HG02970 (cell line): ENCODE measurements around the gene RPL29.
A peak's percentile ranks its signal among the peaks of the same experiment; 100 is the strongest.

ENCODE experiments used
- ATAC-seq: cut with Tn5 transposase; IDR thresholded peaks from one replicate; pipeline ENCODE4 v1.9.1; 2021; ENCODE audit warnings: mild to moderate bottlenecking, moderate library complexity, moderate number of reproducible peaks; ENCODE audit not compliant: unreplicated experiment, low FRiP score

The RPL29 gene

DNA sequence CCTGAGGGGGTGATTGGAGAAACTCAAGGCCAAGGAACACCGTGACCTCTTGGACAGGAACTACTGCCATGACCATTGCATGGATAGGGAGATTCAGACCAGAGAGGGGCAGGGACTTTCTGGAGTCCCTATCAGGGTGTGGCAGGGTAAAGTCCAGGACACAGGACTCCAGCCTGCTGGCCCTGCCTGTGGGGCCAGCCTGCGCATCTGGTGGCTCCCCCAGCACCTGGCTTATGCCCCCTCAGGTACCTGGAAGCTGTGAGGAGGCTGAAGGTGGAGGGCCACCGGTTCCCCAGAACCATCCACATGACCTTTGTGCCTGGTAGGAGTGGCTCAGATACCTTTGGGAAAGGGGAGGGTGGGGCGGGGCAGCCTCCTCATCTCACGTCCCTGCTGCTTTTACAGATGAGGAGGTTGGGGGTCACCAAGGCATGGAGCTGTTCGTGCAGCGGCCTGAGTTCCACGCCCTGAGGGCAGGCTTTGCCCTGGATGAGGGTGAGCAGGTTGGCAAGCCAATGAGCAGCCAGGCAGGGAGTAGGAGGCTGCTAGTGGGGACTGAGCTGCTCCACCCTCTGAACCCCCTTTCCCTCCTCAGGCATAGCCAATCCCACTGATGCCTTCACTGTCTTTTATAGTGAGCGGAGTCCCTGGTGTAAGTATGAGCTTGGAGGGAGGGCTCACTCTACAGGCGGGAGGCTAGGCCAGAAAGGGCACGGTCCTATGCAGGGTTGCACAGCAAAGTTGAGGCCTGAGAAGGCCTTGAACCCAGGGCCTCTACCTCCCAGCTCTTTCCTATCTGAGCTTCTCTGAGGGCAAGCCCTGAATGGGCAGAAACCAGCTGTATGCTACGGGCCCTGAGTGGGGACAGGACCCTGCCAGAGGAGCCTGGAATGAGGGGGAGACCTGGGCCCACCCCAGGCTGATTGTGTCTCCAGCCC, 9.4 kb downstream of the RPL29 start:
- ATAC-seq: no peak

- no peak for ATAC-seq
Measured at GRCh38 chr3:51985063-51985462, 10.6 kb downstream of the RPL29 start.

- no peak for ATAC-seq
Measured at GRCh38 chr3:51984269-51984647, 11.4 kb downstream of the RPL29 start.

GRCh38 chr3:51983578-51984268, 12.0 kb downstream of the RPL29 start:
- no peak for ATAC-seq

- ATAC-seq: peak; percentile 54
Measured at GRCh38 chr3:51982838-51983577, 12.7 kb downstream of the RPL29 start, which contains the start of gene ACY1. Gene ACY1 (plus strand): TSS chr3:51983535. CDS start chr3:51984065, 530 bp downstream.

DNA sequence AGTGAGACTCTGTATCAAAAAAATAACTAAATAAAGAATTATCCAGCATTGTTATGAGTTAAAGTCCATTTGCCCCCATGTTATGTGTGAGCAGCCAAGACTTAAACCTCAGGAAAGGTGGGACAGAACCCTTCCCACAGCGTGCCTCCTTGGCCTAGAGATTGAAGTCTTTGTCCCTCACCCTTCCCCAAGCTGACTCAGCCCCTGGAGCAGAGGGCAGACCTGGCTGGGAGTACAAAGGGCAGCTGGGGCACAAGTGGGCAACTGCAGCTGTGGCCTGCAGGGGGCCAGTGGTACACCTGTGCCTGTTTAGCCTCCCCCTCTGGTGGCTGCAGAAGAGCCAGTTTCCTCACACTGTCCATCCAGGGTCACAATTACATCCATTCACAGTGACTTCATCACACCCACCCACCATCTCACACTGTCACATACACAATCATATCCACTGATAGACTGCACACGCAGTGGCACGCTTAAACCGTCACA, 13.3 kb downstream of the RPL29 start:
- ATAC-seq: peak; percentile 34

DNA sequence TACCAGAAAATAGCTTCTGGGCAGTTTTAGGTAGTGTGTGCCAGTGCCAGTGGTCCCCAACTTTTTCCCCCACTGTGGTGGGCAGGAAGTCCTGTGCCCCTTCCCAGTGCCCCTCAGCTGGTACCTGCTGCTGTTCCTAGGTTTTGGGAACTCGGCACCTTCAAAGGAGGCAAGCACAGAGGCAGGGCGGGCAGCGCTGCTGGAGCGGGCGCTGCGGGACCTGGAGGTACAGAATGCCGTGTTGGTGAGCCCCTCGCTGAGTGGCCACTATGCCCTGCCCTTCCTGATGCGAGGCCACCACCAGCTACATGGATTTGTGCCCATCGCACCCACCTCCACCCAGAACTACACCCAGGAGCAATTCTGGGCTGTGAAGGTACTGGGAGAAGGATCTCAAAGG, 15.4 kb downstream of the RPL29 start:
- no peak for ATAC-seq

GRCh38 chr3:51978143-51978502, 17.6 kb downstream of the RPL29 start:
- no peak for ATAC-seq

DNA sequence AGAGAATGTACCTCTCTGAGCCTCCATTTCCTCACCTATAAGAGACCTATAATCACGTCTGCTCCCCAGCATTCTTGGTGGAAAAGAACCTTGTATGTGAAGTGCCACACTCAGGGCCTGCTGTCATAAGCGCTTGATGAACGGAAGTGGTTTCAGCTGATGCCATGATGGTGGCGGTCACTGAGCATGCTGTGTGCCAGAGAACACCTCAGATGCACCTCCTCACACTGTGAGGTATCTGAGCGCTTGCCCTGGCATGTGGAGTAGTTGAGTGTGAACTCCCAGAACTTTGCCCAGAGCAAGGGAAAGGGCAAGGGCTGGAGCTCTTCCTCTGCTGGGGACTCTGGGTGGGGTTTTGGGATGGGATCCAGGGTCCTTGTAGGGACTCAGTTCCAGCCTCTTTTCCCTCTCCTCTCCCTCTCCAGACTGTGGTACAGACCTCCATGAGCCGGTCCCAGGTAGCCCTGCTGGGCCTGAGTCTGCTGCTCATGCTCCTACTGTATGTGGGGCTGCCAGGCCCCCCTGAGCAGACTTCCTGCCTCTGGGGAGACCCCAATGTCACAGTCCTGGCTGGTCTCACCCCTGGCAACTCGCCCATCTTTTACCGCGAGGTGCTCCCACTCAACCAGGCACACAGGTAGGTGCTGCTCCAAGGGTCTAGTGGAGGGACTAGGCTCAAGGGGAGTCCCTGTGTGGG, 18.1 kb downstream of the RPL29 start:
- ATAC-seq: no peak

GRCh38 chr3:51975852-51976549, 19.7 kb downstream of the RPL29 start:
- no peak for ATAC-seq

- ATAC-seq: peak; percentile 62
Measured at GRCh38 chr3:51974963-51975851, 20.5 kb downstream of the RPL29 start, which contains the start of gene ABHD14A. Gene ABHD14A (plus strand): TSS chr3:51975064. CDS start chr3:51975136, 72 bp downstream.

DNA sequence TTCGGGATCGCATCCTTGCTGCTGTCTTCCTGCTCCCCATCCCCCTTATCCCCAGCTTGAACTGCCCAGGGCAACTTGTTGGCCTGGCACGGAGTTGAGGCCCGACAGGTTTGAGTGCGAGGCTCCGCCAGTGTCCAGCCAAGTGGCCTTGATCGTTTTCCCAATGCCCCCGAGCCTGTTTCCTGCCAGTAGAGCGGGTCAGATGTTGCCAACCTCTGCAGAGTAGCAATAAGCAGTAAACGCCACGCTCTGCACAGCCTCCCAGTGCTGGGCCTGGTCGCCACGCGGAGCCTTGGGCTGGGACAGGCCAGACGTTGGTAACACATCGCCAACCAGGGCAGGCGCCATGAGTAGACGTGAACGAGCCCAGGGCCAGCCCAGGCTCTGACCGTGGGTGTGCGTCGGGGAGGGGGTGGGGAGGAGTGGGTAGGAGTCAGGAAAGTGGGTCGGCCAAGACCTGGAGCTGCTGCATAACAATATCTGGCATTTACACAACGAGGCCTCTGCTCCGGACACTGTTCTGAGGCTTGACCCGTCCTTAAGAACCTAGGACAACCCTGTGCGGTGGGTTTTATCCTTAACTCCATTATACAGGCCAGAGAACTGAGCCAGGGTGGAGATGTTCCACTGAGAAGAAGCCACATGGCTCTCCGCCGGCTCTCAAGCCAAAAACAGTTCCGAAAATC, 21.3 kb downstream of the RPL29 start:
- no peak for ATAC-seq

DNA sequence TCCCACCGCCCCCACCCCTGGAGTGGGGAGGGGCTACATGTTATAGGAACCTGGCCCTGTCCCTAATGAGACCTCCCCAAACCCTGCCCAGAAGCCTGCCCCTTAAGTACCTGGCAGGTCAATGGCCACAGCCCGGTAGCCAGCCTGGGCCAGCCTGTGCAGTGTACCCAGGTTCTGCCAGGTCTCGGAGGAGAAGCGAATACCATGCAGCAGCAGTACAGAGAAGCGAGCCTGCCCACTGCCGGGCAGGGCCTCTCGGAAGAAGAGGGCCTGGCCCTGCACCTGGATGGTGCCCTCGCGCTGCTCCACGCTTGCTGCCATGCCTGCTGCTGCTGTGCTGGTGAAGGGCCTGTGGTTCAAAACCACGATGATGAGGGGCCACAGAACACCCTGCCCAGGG, 24.3 kb downstream of the RPL29 start:
- no peak for ATAC-seq

DNA sequence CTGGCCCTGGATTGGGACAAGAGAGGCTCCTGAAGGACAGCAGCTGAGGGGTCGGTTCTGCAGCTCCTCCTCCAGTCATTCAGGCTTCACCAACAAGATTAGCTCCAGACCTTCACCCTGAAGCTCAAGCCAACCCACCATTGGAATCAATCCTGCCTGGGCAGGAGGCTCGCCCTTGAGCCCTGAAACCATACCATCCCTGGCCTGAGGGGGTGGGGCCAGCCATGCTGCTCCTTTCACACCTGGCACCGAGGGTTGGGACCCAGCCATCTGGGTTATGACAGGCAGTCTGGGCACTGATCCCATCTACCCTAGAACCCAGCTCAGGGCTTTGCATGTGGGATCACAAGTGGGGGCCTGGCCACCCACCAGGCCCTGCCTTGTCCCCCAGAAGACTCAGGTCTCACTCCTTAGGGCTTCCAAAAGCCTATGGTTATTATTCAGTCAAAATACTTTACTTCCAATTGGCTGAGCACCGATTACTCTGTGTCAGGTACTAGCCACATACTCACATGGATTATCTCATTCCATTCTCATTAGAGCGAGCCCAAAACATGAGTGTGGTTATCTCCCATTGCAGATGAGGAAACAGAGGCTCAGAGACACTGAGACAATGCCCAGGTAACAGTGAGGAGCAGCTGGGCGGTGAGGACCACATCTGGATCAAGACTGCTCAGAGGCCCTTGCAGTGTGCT, 24.9 kb downstream of the RPL29 start:
- no peak for ATAC-seq

GRCh38 chr3:51969841-51970240, 25.9 kb downstream of the RPL29 start:
- no peak for ATAC-seq

DNA sequence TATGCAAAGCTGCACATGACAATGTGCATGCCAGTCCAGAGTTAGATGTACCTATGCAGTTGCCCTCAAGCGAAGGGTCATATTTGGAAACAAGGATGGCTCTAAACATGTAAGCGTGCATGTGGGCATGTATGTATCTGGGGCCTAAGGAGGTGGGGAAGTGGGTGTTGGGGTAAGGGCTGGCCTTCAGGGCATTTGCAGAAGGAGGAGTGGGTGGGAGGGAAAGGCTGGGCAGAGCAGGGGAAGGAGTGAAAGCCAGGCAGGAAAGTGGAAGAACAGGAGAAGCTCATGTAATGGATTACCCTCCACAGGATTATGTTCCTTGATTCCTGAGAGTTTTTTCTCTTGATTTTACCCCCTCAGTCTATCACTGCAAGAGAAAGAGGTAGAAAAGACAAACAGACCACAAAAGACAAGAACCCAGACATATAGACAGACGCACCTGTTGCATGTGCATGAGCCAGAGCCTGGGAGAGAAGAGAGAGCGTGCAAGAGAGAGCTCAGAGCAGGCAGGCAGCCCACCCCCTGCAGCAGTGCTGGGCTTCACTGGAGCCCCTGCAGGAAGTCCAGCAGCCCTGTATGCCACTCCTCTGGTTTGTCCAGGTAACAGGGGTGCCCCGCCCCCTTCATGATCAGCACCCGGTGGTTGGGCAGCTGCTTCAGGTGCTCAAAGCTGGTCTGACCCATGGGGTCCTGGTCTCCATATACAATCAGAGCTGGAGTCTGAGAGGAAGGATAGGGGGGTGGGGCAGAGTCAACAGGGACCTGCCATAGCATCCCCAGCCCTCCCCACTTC, 26.6 kb downstream of the RPL29 start:
- no peak for ATAC-seq
